ENCODE results near the gene SHISA8. TPM values are rescaled to one million over a fixed set of nuclear protein-coding genes. Genes with fewer than 3 reads are reported as not detected.

The SHISA8 gene
- total RNA-seq (2014; rRNA removed; shearing (Covaris generic)) = not detected in 2 replicates

GRCh38 chr22:41915035-41915785 is at the start of gene SHISA8:
TSS of gene SHISA8 (minus strand) at chr22:41915074. CDS start at chr22:41914667, 407 bp downstream.

GRCh38 chr22:41951898-41952474 is 37.1 kb upstream of the SHISA8 start, which contains the start of gene SMIM45:
TSS of gene SMIM45 (plus strand) at chr22:41952150.

GRCh38 chr22:41946629-41947423 is 32.0 kb upstream of the SHISA8 start, which contains the start of gene CENPM:
TSS of gene CENPM (minus strand) at chr22:41947152. CDS start at chr22:41947076, 76 bp downstream.

Small RNA genes lying within 50 kb of the gene (small RNA-seq; reads per million reads assigned to genes)
- 0.17 reads per million for gene MIR33A

Other genes with a start within 250 kb of the SHISA8 start
- gene SNU13, start 226.2 kb downstream of the SHISA8 start, total RNA-seq (2014; rRNA removed; shearing (Covaris generic)) = 150 and 170 TPM in 2 replicates
- gene MEI1, start 215.6 kb downstream of the SHISA8 start, total RNA-seq (2014; rRNA removed; shearing (Covaris generic)) = 0.11 TPM in 1 of 2 replicates, not detected in the other
- 5.6 and 7.4 TPM in 2 replicates for gene CCDC134, start 114.4 kb downstream of the SHISA8 start, total RNA-seq (2014; rRNA removed; shearing (Covaris generic))
- 39.7 and 51.8 TPM in 2 replicates for gene SREBF2, start 82.0 kb downstream of the SHISA8 start, total RNA-seq (2014; rRNA removed; shearing (Covaris generic))
- 0.34 and 0.37 TPM in 2 replicates for gene TNFRSF13C, start 11.7 kb upstream of the SHISA8 start, total RNA-seq (2014; rRNA removed; shearing (Covaris generic))
- 34.2 and 45.4 TPM in 2 replicates for gene CENPM, start 32.1 kb upstream of the SHISA8 start, total RNA-seq (2014; rRNA removed; shearing (Covaris generic))
- 0.57 and 0.98 TPM in 2 replicates for gene SEPTIN3, start 54.4 kb upstream of the SHISA8 start, total RNA-seq (2014; rRNA removed; shearing (Covaris generic))
- gene WBP2NL, start 83.7 kb upstream of the SHISA8 start, total RNA-seq (2014; rRNA removed; shearing (Covaris generic)) = 0.13 TPM in 1 of 2 replicates, not detected in the other
- 12.4 and 12.5 TPM in 2 replicates for gene NAGA, start 155.7 kb upstream of the SHISA8 start, total RNA-seq (2014; rRNA removed; shearing (Covaris generic))
- 0.03 TPM in 1 of 2 replicates, not detected in the other for gene PHETA2, start 159.2 kb upstream of the SHISA8 start, total RNA-seq (2014; rRNA removed; shearing (Covaris generic))
- gene SMDT1, start 164.6 kb upstream of the SHISA8 start, total RNA-seq (2014; rRNA removed; shearing (Covaris generic)) = 9.1 and 15.2 TPM in 2 replicates
- 60.2 and 64.0 TPM in 2 replicates for gene NDUFA6, start 175.7 kb upstream of the SHISA8 start, total RNA-seq (2014; rRNA removed; shearing (Covaris generic))
- gene CYP2D6, start 215.7 kb upstream of the SHISA8 start, total RNA-seq (2014; rRNA removed; shearing (Covaris generic)) = 0.45 TPM in 2 replicates